Stimulated activated CD8-positive, alpha-beta memory T cell treated with anti-CD3 and anti-CD28 coated beads, Interleukin-2, amount 100 ng/mL, for 1 hour (primary cell): ENCODE results near the gene ASB7.
"Not testable (repeated sequence)": the region's sequence is repeated elsewhere in the genome, so short reads cannot be mapped to it uniquely, and the experiment has no call there.

ENCODE experiments used
- DNase-seq, 2 donors: peaks; one replicate each; pipeline ENCODE4 v3.0.0-alpha.2; 2020; ENCODE audit warnings: low read depth in 2 of 2

ASB7 gene, protein sequence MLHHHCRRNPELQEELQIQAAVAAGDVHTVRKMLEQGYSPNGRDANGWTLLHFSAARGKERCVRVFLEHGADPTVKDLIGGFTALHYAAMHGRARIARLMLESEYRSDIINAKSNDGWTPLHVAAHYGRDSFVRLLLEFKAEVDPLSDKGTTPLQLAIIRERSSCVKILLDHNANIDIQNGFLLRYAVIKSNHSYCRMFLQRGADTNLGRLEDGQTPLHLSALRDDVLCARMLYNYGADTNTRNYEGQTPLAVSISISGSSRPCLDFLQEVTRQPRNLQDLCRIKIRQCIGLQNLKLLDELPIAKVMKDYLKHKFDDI

GRCh38 chr15:100602064-100602822, at the start of gene ASB7, which contains the start of gene LINS1:
Gene ASB7, plus strand, starts transcription at chr15:100602589. Its CDS starts 9,628 bp downstream, at chr15:100612217.
Gene LINS1, minus strand, starts transcription at chr15:100602184. Its CDS starts 21,342 bp downstream, at chr15:100580842.
- peak; percentile 100 for DNase-seq

- no peak for DNase-seq
These were observed 48.9 kb upstream of the ASB7 start for GRCh38 chr15:100553468-100553867.

GRCh38 chr15:100558771-100559254, 43.6 kb upstream of the ASB7 start:
- no peak for DNase-seq

GRCh38 chr15:100559330-100559729, 43.1 kb upstream of the ASB7 start:
- DNase-seq, result no peak

GRCh38 chr15:100560323-100560722, 42.1 kb upstream of the ASB7 start:
- no peak for DNase-seq

DNA sequence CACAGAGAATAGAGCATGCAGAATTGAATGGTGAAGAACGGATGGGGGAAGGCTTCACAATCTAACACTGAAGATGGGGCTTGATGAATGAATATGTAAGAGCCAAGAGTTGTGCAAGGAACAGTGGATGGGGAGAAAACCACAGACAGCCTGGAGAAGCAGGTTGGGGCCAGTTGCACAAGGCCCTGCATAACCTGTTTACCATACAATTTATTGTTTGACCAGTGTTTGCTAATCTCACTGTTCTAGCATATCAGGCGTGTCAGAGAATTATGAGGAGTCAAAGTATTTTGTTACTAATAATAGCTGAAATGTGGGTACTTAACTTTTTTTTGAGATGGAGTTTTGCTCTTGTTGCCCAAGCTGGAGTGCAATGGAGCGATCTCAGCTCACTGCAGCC, 36.8 kb upstream of the ASB7 start:
- no peak for DNase-seq

- no peak for DNase-seq
These were observed 35.4 kb upstream of the ASB7 start for GRCh38 chr15:100566850-100567628.

DNA sequence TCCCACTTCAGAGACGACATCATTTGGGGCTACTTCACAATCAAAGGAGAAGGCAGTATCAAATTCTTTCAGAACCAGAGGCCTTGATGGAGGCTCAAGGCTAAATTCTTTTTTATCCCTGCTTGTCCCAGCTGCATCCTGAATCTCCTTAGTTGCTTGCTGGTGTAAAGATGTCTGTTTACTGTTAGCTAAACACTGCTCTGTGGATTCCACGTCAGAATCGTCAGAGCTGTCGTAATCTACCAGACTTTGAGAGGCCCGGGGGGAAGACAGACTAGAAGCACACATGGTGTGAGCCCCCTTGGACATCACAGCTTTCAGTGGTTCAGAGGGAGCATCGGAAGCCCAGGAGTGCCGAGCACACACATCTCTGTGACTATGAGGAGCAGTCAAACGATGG, 33.0 kb upstream of the ASB7 start:
- DNase-seq, result no peak

- no peak for DNase-seq
These were observed 32.1 kb upstream of the ASB7 start for GRCh38 chr15:100570275-100570674.

DNA sequence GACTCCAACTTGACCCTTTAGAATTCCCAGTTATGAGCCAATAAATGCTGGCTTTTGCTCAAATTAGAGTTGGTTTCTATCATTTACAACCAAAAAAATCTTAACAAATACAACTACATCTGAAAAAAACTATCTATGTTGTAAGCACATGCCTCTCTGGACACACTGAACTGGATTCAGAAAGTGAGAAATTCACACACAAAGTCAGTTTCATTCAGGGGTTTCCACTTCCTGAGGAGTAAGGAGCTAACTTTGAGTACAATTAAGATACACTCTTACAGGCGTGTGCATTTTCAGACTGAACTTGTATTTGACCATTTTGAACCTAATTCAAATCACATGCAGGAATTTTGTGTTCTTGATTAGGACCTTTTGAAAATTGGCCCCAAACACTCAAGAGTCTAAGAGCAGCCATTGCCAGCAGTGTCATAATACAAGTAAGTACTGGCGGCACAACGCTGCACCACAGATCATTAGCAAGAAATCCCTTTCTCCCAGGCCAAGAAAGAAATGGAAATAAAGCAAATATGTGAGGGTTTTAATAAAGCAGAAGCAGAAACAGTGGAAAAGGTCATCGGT, 31.6 kb upstream of the ASB7 start:
- no peak for DNase-seq

- no peak for DNase-seq
These were observed 30.7 kb upstream of the ASB7 start for GRCh38 chr15:100571592-100572167.

DNA sequence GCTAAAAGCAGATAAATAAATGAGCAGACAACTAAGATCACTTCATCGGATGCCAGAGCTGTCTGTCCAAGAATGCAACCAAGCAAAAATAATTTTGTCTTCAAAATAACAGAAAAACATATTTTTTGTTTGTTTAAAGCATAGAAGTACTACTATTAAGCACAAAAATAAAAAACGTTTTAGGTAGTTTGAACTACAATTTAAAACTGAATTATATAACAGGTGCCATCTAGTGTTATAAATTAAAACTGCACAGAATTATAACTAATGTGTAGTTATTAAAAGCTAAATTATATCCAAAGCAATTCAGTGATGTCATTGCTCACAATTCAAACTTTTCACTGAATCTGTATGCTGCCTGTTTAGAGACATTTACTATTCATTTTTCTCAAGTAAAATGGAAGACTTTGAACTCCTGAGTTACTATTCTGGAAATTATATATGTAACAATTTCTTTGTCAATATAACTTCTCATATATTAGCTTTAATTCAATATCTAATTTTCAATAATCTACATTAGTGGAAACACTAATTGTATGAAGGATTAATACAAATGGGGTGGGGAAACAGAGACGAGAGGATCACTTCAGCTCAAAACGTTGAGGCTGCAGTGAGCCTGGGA, 29.9 kb upstream of the ASB7 start:
- no peak for DNase-seq

DNA sequence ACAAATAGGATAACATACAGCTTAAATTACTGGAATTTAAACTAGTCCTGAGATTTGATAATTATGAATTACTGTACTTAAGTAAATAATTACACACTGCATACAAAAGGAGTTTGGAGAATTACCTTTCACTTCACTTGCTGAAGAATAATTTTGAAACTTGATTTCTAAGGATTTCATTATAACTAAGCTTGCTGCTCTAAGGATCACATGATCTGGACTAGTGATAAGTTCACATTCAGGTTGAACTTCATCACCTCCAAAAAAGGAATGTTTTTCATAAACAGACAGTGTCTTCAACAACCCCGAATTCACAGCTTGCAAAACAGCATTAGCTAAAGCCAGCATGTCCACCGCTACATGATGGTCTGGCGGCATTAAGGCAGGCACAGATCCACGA, 28.9 kb upstream of the ASB7 start:
- DNase-seq, result no peak

DNA sequence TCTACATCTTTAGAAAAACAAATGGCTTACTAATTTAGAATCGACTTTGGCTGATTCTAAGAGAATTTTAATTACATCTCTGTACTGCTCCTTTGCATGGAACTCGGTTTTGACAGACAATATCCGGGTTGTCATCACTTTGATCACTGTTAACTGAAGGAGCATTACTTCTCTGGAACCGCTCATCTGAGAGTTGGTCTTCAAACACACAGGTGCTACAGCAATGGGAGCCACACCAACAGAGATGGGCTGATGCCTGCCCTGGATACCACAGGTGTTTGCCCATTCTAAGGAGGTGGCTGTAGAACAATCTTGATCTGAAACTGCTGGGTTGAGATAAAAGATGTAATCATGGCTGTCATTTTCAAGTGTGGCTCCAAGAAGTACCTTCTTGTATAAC, 22.0 kb upstream of the ASB7 start:
- no peak for DNase-seq

- DNase-seq, result no peak
These were observed 13.6 kb upstream of the ASB7 start for GRCh38 chr15:100588638-100589242.

- DNase-seq, result not testable (repeated sequence)
These were observed 11.2 kb upstream of the ASB7 start for GRCh38 chr15:100591163-100591562.

DNA sequence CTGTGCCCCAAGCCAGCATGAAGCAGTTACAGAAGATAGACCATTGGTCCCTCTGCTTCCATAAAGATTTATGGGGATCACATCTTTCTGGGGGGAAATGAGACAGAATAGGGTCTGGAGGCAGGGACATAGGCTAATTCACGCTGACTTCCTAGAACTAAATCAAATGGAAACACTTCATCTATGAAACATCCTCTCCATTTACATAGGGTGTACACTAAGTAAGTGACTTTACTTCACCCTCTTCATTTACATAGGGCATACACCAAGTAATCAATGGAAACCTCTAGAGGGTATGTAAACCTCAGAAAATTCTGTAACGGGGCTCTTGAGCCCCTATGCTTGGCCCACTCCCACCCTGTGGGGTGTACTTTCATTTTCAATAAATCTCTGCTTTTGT, 10.6 kb upstream of the ASB7 start:
- DNase-seq, result no peak

GRCh38 chr15:100592898-100593297, 9.5 kb upstream of the ASB7 start:
- DNase-seq, result no peak

GRCh38 chr15:100593431-100593830, 9.0 kb upstream of the ASB7 start:
- DNase-seq, result no peak

GRCh38 chr15:100595964-100596363, 6.4 kb upstream of the ASB7 start:
- DNase-seq, result no peak

DNA sequence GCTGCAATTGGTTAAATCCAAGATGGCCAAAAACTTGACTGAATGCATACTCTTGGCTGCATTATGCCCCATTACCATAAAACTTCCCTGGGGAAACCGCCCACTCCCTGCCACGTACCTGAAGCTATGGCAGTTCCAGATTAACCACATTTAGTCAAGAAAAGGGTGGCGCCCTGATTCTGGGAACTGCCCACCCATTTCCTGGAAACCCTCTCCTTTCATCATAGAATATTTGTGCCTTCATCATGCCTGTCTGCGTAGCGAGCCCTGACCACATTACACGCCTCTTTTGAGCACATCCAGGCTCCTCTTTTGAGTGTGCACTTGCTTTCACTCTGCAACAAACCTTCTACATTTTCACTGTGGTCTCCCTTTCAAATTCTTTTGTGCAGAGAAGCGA, 5.6 kb upstream of the ASB7 start:
- DNase-seq, result peak; percentile 86 to 89
